Psoas muscle (tissue), 8 donors: Measurements from ENCODE around the gene FNDC3B. TPM values are rescaled to one million over a fixed set of nuclear protein-coding genes. Genes with fewer than 3 reads are reported as not detected.

ENCODE experiments used
- ATAC-seq, 4 donors: fragments of 200-7000 bp; cut with Tn5 transposase; one replicate each; pipeline ENCODE4 v1.9.1; 2020; ENCODE audit warnings: moderate library complexity in 3 of 4, mild to moderate bottlenecking in 2 of 4
- DNase-seq, 2 donors: peaks; one replicate each; pipeline ENCODE4 v3.0.0-alpha.2; 2020
- H3K27ac ChIP-seq: fragments of 200-600 bp; one replicate; pipeline ENCODE4 v1.8.0; 2022
- H3K27me3 ChIP-seq, 3 donors: fragments of 200-600 bp in 1 of 3; one replicate each; pipeline versions ENCODE4 v1.6.1 to v1.8.0; 2013 to 2022; ENCODE audit warnings: low read length in 2 of 3, mild to moderate bottlenecking in 2 of 3, moderate library complexity in 1 of 3; ENCODE audit not compliant: insufficient read depth in 3 of 3
- H3K36me3 ChIP-seq, 2 donors: fragments of 200-600 bp in 1 of 2; one replicate each; pipeline versions ENCODE4 v1.6.1 to v1.8.0; 2013 to 2022; ENCODE audit warnings: low read depth in 1 of 2, mild to moderate bottlenecking in 1 of 2, moderate library complexity in 1 of 2; ENCODE audit not compliant: insufficient read depth in 1 of 2
- H3K4me1 ChIP-seq: fragments of 200-600 bp; one replicate; pipeline ENCODE4 v1.8.0; 2022
- H3K4me3 ChIP-seq: fragments of 200-600 bp; one replicate; pipeline ENCODE4 v1.8.0; 2022; ENCODE audit warnings: mild to moderate bottlenecking
- H3K9me3 ChIP-seq: fragments of 200-600 bp; one replicate; pipeline ENCODE4 v1.8.0; 2022
- WGBS, 3 donors: extraction: QIAGEN DNeasy Blood & Tissue Kit; methylation state at CpG; one replicate each; pipeline versions ENCODE4 v1.1.6 to v1.1.7; 2013; 5-methylcytosine and 5-hydroxymethylcytosine counted together
- intact Hi-C, 2 donors: fragments of 100-400 bp; cut with DNase I; formaldehyde crosslinking; loops; one replicate each; pipeline versions ENCODE4 v1.11.0 to v1.14.2; 2022
- polyA plus RNA-seq, 3 donors: library from polyadenylated mRNA; stranded (reverse); fragments of 200-250 nt; gene quantifications; one replicate each; pipeline ENCODE4 v1.2.3, GENCODE V29; 2013
- total RNA-seq, 4 donors: library from RNA; stranded (reverse); fragmentation: NEBNext Ultra II Directional in 2 of 4; extraction: Animal tissue kit (Norgen Biotek cat#: 25700) in 2 of 4; gene quantifications; one replicate each; pipeline versions ENCODE4 v1.2.1 to v1.2.4, GENCODE V29; 2021 to 2023
- TF ChIP-seq, protein P1 (sequence below): fragments of 200-600 bp; IDR thresholded peaks from one replicate; pipeline ENCODE4 v1.8.0; 2022; ENCODE audit warnings: antibody characterized with exemption
- donor health status: healthy with polysubstance abuse.
- donor health status: DM: no; HTN: no; CAD: no; lungs with moderate emphysema.
- donor health status: Bipolar disorder and iron deficiency.
- donor health status: healthy.
- donor health status: DM: yes; HTN: yes; CAD: no.
- donor health status: DM: no; HTN: no; CAD: no.
- donor health status: DM: no; HTN: no; CAD: no.
- donor health status: DM: yes; HTN: yes; CAD: no.

FNDC3B gene
- total and polyA plus RNA-seq, 7 donors, result 12.4 to 133 (median 50.8) TPM

DNA sequence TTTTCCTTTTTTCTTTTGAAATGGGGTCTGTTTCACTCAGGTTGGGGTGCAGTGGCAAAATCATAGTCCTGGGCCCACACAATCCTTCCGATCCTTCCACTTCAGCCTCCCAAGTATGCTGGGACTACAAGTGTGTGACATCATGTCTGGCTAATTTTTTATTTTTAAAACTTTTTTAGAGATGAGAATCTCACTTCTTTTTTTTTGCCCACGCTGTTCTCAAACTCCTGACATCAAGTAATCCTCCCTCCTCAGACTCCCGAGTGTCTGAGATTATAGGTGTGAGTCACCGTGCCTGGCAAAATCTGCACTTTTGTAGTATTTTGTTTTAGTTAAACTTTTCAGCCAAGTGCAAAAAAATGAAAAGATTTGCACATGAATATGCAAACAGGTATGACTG lies 171.0 kb downstream of the FNDC3B start:
- Histone ChIP-seq H3K4me3 (no peak overlapping the region), H3K27ac (no peak overlapping the region), H3K27me3 (no peaks in the 10 kb centered on the region), H3K36me3 (no peaks in the 10 kb centered on the region), H3K9me3 (no peaks in the 10 kb centered on the region), H3K4me1 (peaks cover 63% of the 10 kb centered on the region)
- intact Hi-C loops, result no loop called here
- no peak for DNase-seq
- TF ChIP-seq, protein P1, sequence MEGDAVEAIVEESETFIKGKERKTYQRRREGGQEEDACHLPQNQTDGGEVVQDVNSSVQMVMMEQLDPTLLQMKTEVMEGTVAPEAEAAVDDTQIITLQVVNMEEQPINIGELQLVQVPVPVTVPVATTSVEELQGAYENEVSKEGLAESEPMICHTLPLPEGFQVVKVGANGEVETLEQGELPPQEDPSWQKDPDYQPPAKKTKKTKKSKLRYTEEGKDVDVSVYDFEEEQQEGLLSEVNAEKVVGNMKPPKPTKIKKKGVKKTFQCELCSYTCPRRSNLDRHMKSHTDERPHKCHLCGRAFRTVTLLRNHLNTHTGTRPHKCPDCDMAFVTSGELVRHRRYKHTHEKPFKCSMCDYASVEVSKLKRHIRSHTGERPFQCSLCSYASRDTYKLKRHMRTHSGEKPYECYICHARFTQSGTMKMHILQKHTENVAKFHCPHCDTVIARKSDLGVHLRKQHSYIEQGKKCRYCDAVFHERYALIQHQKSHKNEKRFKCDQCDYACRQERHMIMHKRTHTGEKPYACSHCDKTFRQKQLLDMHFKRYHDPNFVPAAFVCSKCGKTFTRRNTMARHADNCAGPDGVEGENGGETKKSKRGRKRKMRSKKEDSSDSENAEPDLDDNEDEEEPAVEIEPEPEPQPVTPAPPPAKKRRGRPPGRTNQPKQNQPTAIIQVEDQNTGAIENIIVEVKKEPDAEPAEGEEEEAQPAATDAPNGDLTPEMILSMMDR, result no peak
- ATAC-seq, result no peak
- WGBS, 3 donors, result 66 to 80% (median 74%) methylated on average over 4 of the region's 4 CpGs

DNA sequence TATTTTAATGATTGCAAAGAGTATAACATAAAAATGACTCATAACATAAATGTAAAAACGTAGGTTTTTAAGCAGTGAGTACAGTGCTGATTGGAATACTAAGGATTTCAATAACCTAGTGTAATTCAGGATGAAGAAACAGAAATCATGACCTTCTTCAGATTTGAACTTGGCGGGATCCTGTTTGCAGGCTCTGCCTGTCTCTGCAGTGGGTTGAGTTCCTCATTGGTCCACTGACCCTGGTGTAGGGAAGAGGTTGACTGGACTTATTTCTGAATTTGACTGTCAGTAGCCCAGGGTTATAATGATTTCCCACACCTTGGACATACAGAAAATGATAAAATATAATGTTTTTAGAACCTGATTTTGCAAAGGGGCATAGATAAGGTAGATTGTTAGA lies 171.7 kb downstream of the FNDC3B start:
- 94 to 95% (median 95%) methylated on average over 2 of the region's 2 CpGs for WGBS, 3 donors
- intact Hi-C loops, result no loop called here

DNA sequence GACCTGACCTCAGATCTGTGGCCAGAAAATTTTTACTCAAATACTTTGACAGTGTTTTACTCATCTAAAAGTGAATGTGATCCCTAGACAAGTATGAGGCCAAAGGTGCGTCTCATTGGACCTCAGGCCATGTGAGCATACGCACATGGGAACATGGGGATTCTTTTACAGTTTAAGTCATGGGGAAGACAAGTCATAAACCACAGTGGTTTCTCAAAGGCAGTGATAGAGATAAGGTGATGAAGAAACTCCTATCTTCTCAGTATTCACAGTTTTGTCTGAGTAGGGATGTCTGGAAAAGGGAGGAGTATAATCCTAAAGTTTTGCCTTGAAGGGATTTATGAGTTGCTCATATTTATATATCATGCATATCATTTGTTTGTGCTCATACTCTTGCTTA lies 173.8 kb downstream of the FNDC3B start:
- H3K9me3 ChIP-seq, result no peaks in the 10 kb centered on the region
- ATAC-seq (no peak), DNase-seq (no peak)
- intact Hi-C loops, result no loop called here
- 58 to 76% (median 73%) methylated on average over 2 of the region's 2 CpGs for WGBS, 3 donors
- H3K27me3 ChIP-seq, result no peaks in the 10 kb centered on the region
- no peak overlapping the region for H3K4me3 ChIP-seq
- peaks cover 73% of the 10 kb centered on the region for H3K4me1 ChIP-seq
- H3K27ac ChIP-seq, result no peak overlapping the region
- no peaks in the 10 kb centered on the region for H3K36me3 ChIP-seq
- TF ChIP-seq, protein P1, result no peak

More for the DNA sequence above, 171.7 kb downstream of the FNDC3B start:
- DNase-seq (no peak), ATAC-seq (no peak)
- Histone ChIP-seq H3K4me1 (peaks cover 63% of the 10 kb centered on the region), H3K36me3 (no peaks in the 10 kb centered on the region), H3K27me3 (no peaks in the 10 kb centered on the region), H3K27ac (no peak overlapping the region), H3K9me3 (no peaks in the 10 kb centered on the region), H3K4me3 (no peak overlapping the region)
- TF ChIP-seq, protein P1, result no peak

DNA sequence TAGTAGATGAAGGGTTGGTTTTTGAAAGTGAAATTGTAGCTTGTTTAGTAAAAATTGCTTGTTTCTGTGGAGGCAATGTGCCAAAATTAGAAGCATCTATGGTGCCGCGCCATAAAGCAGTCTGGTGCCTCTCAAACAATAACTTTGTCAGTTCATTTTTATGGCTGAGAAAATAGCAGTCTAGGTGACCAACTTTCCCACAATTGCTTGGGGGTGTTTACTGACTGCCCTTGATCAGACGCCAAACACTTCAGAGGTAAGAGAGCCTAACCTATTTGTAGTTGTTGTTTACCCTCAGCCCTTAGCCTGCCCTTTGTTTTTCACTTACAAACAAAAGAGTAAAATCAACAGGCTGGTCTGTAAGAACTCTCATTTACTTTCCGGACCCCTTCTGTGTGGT lies 174.5 kb downstream of the FNDC3B start:
- no peak for DNase-seq
- Histone ChIP-seq H3K4me1 (peaks cover 73% of the 10 kb centered on the region), H3K36me3 (no peaks in the 10 kb centered on the region), H3K4me3 (no peak overlapping the region), H3K27me3 (no peaks in the 10 kb centered on the region), H3K27ac (no peak overlapping the region), H3K9me3 (no peaks in the 10 kb centered on the region)
- WGBS, 3 donors, result 82 to 95% (median 94%) methylated on average over 3 to 4 of the region's 4 CpGs
- intact Hi-C loops, result no loop called here
- TF ChIP-seq, protein P1, result no peak
- ATAC-seq, result no peak

DNA sequence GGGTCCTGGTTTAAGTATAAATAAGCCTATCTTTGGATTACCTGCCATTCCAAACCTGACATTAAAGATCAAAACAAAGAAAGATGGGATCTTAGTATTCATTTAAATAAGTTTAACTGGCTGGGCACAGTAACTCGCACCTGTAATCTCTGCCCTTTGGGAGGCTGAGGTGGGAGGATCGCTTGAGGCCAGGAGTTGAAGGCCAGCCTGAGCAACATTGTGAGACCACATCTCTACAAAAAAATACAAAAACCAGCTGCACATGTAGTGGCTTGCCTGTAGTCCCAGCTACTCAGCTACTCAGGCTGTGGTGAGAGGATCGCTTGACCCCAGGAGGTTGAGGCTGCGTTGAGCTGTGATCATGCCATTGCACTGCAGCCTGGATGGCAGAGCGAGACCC lies 176.9 kb downstream of the FNDC3B start:
- WGBS, 3 donors, result 96 to 97% (median 96%) methylated on average over 5 of the region's 5 CpGs
- peaks cover 61% of the 10 kb centered on the region for H3K4me1 ChIP-seq
- H3K9me3 ChIP-seq, result no peaks in the 10 kb centered on the region
- H3K36me3 ChIP-seq, result no peaks in the 10 kb centered on the region
- no peaks in the 10 kb centered on the region for H3K27me3 ChIP-seq
- H3K27ac ChIP-seq, result no peak overlapping the region
- TF ChIP-seq, protein P1, result no peak
- DNase-seq (no peak), ATAC-seq (no peak)
- intact Hi-C loops, result no loop called here
- H3K4me3 ChIP-seq, result no peak overlapping the region
